Heart right ventricle (tissue), 16 donors: ENCODE data around the gene NUP210. TPM values are rescaled to one million over a fixed set of nuclear protein-coding genes. Genes with fewer than 3 reads are reported as not detected.

Experiments
- ATAC-seq, 8 donors: fragments of 200-7000 bp; cut with Tn5 transposase; one replicate each; pipeline ENCODE4 v1.9.1; 2020; ENCODE audit warnings: mild to moderate bottlenecking in 8 of 8, moderate library complexity in 8 of 8, moderate number of reproducible peaks in 1 of 8
- DNase-seq, 2 donors: peaks; one replicate each; pipeline ENCODE4 v3.0.0-alpha.2; 2020
- H3K27ac ChIP-seq, 10 donors: fragments of 200-600 bp; sonication (generic) in 2 of 10; one replicate each; pipeline versions ENCODE4 v1.5.0 to v1.8.0; 2020 to 2022; ENCODE audit warnings: mild to moderate bottlenecking in 3 of 10
- H3K27me3 ChIP-seq, 7 donors: fragments of 200-600 bp; one replicate each; pipeline ENCODE4 v1.8.0; 2021 to 2022; ENCODE audit warnings: mild to moderate bottlenecking in 2 of 7
- H3K36me3 ChIP-seq, 9 donors: fragments of 200-600 bp; sonication (generic) in 1 of 9; one replicate each; pipeline versions ENCODE4 v1.5.0 to v1.8.0; 2020 to 2022; ENCODE audit warnings: mild to moderate bottlenecking in 2 of 9
- H3K4me1 ChIP-seq, 9 donors: fragments of 200-600 bp; sonication (generic) in 1 of 9; one replicate each; pipeline versions ENCODE4 v1.5.0 to v1.8.0; 2020 to 2022; ENCODE audit warnings: mild to moderate bottlenecking in 4 of 9
- H3K4me3 ChIP-seq, 10 donors: fragments of 200-600 bp; sonication (generic) in 2 of 10; one replicate each; pipeline versions ENCODE4 v1.5.0 to v1.8.0; 2020 to 2022; ENCODE audit warnings: mild to moderate bottlenecking in 7 of 10, moderate library complexity in 2 of 10
- H3K9me3 ChIP-seq, 11 donors: fragments of 200-600 bp in 10 of 11; sonication (generic) in 2 of 11; one replicate each; pipeline versions ENCODE4 v1.5.0 to v1.8.0; 2013 to 2022; ENCODE audit warnings: mild to moderate bottlenecking in 2 of 11, control low read depth in 1 of 11, moderate library complexity in 1 of 11
- WGBS, 2 donors: extraction: QIAGEN DNeasy Blood & Tissue Kit; methylation state at CpG; one replicate each; pipeline ENCODE4 v1.1.7; 2013; ENCODE audit warnings: inconsistent platforms in 1 of 2; 5-methylcytosine and 5-hydroxymethylcytosine counted together
- intact Hi-C, 10 donors: fragments of 100-400 bp; cut with DNase I; formaldehyde crosslinking; loops; one replicate each; pipeline versions ENCODE4 v1.11.1 to v1.14.2; 2022
- polyA plus RNA-seq, 2 donors: library from polyadenylated mRNA; stranded (reverse); fragments of 200-250 nt; gene quantifications; one replicate each; pipeline ENCODE4 v1.2.3, GENCODE V29; 2013
- total RNA-seq, 10 donors: library from RNA; stranded (reverse); fragmentation: NEBNext Ultra II Directional in 3 of 10; extraction: Animal tissue kit (Norgen Biotek cat#: 25700) in 3 of 10; gene quantifications; one replicate each; pipeline versions ENCODE4 v1.2.1 to v1.2.4, GENCODE V29; 2021 to 2023
- TF ChIP-seq, protein P1 (sequence below), 9 donors: fragments of 200-600 bp; sonication (generic) in 2 of 9; IDR thresholded peaks; one replicate each; pipeline versions ENCODE4 v1.5.0 to v1.8.0; 2021 to 2022; ENCODE audit warnings: antibody characterized with exemption in 9 of 9, mild to moderate bottlenecking in 5 of 9, moderate library complexity in 1 of 9
- donor health status: Arrhythmogenic right ventricular cardiomyopathy.
- donor health status: ischemic (EF 13 %, LVEDD 7.1; RV severe dilation, severe dysfunction).
- donor health status: healthy with polysubstance abuse.
- donor health status: DM: no; HTN: yes; CAD: no.
- donor health status: DM: no; HTN: no; CAD: no.
- donor health status: ischemic (EF 25% LVEDD 6.9; RV normal size, moderate dysfunction).
- donor health status: ischemic (EF 25% LVEDD 5.7; RV mildly dilated, moderate dysfunction).
- donor health status: healthy.
- donor health status: DM: yes; HTN: yes; CAD: no.
- donor health status: Ischemic cardiomyopathy.
- donor health status: ischemic (EF 35%, LVEDD 5.7; RV mildly dilated, moderate dysfunction).
- donor health status: nonischemic (EF 11% LVEDD 7.7; RV severe dilation, severe dysfunction).
- donor health status: DM: yes; HTN: yes; CAD: no.
- donor health status: PGD.
- donor health status: ischemic (EF 29% LVEDD 5.4; RV normal size, mild dysfunction).
- donor health status: nonischemic (EF 23%, LVEDD 6.1; RV moderate dilation, normal function).

The NUP210 gene
- total and polyA plus RNA-seq, 12 donors, result 0.84 to 7.2 (median 2.5) TPM

DNA sequence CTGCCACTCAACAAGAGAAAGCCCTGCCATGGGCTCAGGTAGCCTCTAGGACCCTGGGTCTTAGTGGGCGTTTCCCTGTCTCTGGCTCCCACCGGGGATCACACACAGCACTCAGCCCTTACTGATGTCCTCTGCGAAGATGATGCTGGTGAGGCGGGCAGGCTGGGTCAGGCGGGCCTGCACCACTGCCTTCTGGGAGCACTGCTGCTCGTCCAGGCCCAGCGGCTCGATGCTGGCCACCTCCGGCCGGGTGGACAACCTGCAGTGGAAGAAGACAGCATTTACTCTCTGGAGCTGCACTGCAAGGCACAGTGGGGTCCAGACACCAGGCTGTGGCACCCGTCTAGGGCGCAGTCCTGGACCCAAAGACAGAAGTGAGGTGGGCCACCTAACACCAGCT lies 20.5 kb downstream of the NUP210 start:
- no peak overlapping the region for H3K4me3 ChIP-seq
- intact Hi-C loops, result no loop called here
- 92 to 93% methylated on average over 12 of the region's 12 CpGs for WGBS, 2 donors
- H3K36me3 ChIP-seq, result peaks cover 0 to 24% (median 0%) of the 10 kb centered on the region in 9 donors
- TF ChIP-seq, protein P1, sequence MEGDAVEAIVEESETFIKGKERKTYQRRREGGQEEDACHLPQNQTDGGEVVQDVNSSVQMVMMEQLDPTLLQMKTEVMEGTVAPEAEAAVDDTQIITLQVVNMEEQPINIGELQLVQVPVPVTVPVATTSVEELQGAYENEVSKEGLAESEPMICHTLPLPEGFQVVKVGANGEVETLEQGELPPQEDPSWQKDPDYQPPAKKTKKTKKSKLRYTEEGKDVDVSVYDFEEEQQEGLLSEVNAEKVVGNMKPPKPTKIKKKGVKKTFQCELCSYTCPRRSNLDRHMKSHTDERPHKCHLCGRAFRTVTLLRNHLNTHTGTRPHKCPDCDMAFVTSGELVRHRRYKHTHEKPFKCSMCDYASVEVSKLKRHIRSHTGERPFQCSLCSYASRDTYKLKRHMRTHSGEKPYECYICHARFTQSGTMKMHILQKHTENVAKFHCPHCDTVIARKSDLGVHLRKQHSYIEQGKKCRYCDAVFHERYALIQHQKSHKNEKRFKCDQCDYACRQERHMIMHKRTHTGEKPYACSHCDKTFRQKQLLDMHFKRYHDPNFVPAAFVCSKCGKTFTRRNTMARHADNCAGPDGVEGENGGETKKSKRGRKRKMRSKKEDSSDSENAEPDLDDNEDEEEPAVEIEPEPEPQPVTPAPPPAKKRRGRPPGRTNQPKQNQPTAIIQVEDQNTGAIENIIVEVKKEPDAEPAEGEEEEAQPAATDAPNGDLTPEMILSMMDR (IDR thresholded peaks at IDR 0.05), result no peak
- no peak for ATAC-seq
- DNase-seq, result no peak
- peaks cover 0 to 8% (median 0%) of the 10 kb centered on the region in 11 donors for H3K9me3 ChIP-seq
- H3K4me1 ChIP-seq, result no peaks in the 10 kb centered on the region
- no peak overlapping the region for H3K27ac ChIP-seq
- H3K27me3 ChIP-seq, result no peaks in the 10 kb centered on the region

DNA sequence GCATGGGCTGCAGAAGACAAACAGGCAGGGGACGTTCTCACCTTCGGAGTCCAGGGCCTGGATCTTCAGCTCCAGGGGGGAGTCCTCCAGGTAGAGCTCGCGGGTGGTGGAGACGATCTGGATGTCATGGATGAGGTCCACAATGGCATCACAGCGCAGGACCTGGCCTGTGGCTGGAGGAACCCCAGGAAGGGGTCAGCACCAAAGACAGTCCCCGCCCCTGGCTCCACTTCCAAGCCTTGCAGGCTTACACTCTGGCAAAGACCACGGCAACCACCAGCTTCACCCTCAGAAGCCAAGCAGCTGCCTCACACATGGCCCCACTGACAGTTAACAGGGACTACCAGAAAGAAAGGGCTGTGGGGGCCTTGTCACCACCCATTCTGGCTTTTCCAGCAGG lies 22.8 kb downstream of the NUP210 start:
- ATAC-seq, result peak in 1 of 8 donors; percentile 15
- Histone ChIP-seq H3K4me3 (no peak overlapping the region), H3K4me1 (no peaks in the 10 kb centered on the region), H3K36me3 (peaks cover 0 to 29% (median 0%) of the 10 kb centered on the region in 9 donors), H3K27me3 (no peaks in the 10 kb centered on the region), H3K27ac (no peak overlapping the region), H3K9me3 (no peaks in the 10 kb centered on the region)
- no peak for DNase-seq
- WGBS, 2 donors, result 88 to 93% methylated on average over 8 of the region's 8 CpGs
- intact Hi-C loops, result no loop called here
- TF ChIP-seq, protein P1 (IDR thresholded peaks at IDR 0.05), result no peak

DNA sequence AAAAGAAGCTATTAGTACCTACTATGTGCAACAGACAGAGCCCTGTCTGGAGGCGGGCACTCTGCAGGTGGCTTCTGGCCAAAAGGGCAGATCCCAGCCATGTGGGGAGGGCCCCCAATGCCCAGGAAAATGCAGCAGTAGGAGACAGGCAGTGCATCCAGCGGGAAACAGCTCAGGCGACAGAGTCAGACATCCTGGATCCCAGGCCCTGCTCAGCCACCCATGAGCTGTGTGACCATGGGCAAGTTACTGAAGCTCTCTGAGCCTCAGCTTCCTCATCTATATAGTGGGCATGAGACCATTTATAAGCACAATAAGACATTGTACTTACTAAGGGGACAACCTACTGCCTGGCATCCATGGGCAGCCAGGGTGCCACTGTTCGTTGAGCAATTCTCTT lies 25.8 kb downstream of the NUP210 start:
- no peak for ATAC-seq
- no peak for DNase-seq
- Histone ChIP-seq H3K4me1 (no peaks in the 10 kb centered on the region), H3K36me3 (peaks cover 0 to 39% (median 0%) of the 10 kb centered on the region in 9 donors), H3K27me3 (no peaks in the 10 kb centered on the region), H3K27ac (no peak overlapping the region), H3K9me3 (no peaks in the 10 kb centered on the region), H3K4me3 (no peak overlapping the region)
- 73 to 87% methylated on average over 4 of the region's 4 CpGs for WGBS, 2 donors
- intact Hi-C loops, result no loop called here
- TF ChIP-seq, protein P1 (IDR thresholded peaks at IDR 0.05), result no peak

DNA sequence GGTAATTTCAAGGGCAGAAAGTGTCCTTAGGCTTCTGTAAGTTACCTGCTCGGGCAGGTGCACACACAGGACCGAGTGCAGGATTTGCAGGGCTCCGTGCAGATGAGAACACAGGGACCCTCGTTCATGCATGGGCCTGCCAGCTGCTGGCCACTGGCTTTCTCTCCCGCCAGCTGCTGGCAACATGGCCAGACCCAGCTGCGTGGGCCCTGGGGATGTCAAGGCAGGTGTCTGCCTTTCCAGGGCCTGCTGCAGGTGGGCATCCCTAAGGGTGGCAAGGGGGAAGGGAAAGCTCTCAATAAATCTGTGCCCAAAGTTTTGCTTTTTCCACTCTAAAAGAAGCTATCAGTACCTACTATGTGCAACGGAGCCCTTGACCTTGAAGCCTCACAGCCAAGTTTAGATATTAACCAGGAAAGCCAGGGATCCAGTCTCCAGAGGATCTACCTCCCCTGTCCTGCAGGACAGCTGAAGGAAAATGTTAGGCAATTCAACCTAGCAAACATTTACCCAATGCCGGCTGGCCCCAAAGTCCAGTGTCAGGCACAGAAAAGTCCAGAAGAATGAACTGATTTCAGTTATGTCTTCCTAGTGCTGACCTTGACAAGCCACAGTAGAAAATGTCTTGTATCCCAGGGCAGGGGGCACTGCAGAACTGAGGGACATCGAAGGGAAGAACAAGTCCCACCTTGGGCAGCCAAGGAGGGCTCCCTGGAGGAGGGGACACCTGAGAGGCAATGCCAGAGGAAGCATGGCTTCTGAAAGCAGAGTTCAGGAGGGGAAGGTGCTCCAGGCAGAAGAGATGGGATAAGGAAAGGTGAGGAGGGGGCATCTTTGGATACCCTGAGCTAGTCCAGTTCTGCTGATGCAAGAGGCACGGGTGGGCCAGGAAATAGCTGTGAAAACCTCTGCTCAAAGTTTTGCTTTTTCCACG lies 26.4 kb downstream of the NUP210 start:
- H3K4me3 ChIP-seq, result no peak overlapping the region
- DNase-seq (no peak), ATAC-seq (no peak)
- no peaks in the 10 kb centered on the region for H3K27me3 ChIP-seq
- H3K36me3 ChIP-seq, result peaks cover 0 to 39% (median 0%) of the 10 kb centered on the region in 9 donors
- intact Hi-C loops, result no loop called here
- TF ChIP-seq, protein P1 (IDR thresholded peaks at IDR 0.05), result no peak
- H3K27ac ChIP-seq, result no peak overlapping the region
- H3K9me3 ChIP-seq, result no peaks in the 10 kb centered on the region
- 79 to 85% methylated on average over 11 of the region's 11 CpGs for WGBS, 2 donors
- no peaks in the 10 kb centered on the region for H3K4me1 ChIP-seq
